T follicular helper cell (primary cell): ENCODE results near the gene SOX12.
"Not testable (repeated sequence)": the region's sequence is repeated elsewhere in the genome, so short reads cannot be mapped to it uniquely, and the experiment has no call there.

ENCODE experiments used
- DNase-seq: peaks from one replicate; pipeline ENCODE4 v3.0.0-alpha.2; 2020; ENCODE audit warnings: low read depth

The SOX12 gene

DNA sequence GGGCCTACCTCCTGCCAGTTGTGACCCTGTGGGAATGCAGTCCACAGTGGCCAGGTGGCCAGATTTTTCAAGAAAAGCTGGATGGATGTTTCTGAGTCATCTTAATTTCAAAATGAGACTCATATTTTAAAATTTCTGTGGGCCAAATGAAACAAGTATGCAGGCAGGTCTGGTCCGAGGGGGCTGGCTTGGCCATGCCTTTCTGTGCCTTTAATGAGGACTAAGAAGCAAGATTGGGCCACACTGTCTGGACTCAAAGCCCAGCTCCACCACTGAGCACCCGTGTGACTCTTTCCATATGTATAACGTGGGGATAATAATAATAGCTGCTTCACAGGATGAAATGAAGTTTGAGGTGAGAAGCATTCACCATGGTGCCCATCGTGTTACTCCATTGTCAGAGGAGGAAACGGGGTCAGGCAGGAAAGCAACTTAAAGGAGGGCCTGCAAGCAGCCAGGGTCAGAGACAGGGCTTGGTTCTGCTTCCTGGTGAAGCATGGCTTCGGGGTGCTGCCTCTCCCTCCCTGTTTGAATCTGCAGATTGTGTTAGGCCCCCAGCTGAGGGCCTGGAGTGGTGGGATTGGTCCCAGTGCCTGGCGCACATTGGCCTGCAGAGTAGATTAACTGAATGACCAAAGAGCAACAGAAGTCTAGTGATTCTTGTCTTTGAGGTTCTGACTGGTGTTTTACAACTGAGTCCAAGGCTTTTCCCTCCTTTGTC lies 3.8 kb downstream of the SOX12 start:
- DNase-seq = no peak

DNA sequence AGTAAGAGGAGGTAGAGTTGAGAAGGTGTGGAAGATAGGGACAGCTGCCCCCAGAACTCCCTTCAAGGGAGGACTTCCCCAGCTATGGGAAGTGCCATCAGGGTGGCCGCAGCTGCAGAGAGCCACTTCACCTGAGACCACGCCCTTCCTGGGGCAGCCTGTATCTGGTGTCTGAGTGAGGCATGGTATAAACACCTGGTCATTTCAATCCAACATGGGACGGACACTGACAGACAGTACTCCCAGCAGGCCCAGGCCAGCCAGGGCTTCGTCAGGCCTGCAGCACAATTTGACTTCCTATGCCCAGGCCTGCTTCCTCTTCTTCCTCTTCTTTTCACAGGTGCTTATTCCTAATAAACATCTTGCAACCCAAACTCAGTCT lies 4.5 kb downstream of the SOX12 start:
- no peak for DNase-seq

DNA sequence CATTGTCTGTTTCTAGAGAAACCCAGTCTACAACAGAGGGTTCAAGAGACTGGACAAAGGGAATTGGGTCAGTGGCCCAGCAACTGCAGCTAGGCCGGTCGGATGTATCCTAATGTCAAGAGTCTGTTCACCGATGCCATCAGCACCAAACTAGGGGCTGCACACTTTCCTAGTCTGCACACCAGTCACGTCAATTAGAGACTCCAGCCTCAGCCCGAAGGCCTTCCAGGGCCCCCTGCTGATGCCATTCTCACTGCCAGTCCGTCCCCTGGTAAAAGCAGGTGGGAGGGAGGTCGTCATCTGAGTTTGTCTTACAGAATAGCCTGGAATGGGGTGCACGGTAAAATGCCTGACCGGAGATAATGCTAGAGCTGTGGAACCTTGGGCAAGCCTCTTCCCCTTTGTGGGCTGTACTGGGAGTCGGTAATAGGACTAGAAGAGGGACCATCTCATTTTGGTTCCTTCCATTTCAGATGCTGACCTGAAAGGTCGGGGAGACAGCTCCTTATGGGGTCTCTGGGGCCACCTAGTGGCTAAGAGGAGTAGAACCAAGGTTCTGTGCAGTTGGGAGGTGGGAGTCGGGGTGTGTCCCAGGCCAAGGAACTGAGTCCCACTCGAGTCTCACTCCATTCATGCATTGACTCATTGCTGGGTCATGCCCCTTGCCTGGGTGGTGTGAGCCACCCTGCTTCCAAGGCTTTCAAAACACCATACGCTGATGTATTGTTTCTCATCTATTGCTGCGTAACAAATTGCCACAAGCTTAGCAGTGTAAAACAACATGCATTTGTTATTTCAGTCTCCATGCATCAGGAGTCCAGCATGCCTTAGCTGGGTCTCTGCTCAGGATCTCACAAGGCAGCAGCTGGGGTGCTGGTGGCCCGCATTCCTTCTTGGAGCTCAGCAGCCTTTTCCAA lies 5.1 kb downstream of the SOX12 start:
- DNase-seq = peak; percentile 41

DNA sequence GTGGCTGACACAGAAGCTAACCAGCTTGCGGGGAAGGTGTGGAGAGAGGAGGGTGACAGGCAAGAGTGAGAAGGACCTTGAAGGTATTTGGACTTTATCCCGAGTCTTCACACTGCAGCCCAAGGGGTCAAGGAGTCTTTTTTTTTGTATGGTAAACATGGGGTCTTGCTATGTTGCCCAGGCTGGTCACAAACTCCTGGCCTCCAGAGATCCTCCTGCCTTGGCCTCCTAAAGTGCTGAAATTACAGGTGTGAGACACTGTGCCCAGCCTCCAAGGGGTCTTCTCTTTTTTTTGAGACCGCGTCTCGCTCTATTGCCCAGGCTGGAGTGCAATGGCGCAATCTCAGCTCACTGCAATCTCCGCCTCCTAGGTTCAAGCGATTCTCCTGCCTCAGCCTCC lies 9.2 kb downstream of the SOX12 start:
- no peak for DNase-seq

DNA sequence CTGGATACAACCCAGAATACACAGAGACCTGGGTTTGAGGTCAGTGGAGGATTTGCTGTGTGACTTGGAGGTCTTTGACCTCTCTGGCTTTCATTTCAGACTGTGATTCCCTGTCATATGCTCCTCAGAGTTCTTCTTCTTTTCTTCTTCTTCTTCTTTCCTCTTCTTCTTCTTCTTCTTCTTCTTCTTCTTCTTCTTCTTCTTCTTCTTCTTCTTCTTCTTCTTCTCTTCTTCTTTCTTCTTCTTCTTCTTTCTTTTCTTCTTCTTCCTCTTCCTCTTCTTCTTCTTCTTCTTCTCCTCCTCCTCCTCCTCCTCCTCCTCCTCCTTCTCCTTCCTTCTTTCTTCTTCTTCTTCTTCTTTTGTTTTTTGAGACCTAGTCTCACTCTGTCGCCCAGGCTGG lies 10.7 kb downstream of the SOX12 start:
- DNase-seq = not testable (repeated sequence)

DNA sequence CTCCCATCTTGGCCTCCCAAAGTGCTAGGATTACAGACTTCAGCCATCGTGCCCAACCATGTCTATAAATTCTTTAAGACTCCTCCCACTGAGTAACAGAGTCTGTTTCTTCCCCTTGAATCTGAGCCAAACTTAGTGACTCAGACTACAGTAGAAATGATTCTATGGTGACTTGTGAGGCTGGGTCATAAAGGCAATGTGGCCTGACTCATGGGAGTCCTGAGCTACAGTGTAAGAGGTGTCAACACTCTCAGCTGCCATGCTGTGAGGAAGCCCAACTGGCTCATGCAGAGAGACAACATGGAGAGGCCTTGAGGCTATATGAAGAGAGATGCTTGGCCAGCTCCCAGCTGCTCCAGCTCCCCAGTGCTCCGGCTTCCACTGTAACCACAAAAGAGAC lies 16.3 kb downstream of the SOX12 start:
- DNase-seq = no peak

DNA sequence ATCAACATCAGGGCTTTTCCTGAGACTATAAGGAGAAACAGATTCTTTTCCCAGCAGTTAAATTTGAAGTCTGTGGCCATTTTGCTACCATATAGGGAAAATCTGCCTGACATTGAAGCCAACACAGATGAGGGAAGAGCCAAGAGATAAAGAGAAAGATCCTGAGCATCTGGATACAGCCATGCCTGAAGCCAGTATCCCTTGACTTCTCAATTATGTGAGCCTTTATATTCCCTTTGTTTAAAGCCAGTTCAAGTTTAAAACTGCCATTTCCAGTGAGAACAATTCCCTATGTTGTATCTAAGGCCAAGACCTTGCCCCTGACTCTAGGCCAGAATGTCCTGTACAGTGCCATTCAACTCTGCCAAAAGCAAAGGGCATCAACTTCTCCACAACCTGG lies 17.8 kb downstream of the SOX12 start:
- no peak for DNase-seq

DNA sequence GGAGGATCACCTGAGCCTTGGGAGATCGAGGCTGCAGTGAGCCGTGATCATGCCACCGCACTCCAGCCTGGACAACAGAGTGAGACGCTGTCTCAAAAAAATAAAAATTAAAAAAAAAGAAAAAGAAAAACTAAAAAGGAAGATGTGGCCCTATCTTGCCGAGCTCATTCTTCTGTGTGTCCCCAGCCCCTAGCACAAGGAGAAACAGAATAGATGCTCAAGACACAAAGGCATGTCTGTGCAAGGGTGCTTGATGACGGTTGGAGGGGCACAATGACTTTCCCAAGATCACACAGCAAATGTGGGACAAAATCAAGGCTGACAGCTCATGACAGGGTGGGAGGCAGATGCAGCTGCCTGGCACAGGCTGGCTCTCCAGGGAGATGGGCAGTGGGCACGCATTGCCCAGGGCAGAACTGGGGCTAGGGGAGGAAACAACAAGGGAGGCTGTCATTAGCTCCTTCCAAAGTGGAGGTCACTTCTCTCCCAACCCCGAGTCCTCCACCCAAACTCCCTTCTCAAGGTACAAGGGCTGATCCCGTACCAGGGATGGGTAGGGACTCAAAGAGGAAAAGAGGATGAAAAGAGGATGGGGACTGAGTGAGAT lies 20.8 kb downstream of the SOX12 start:
- DNase-seq = no peak

DNA sequence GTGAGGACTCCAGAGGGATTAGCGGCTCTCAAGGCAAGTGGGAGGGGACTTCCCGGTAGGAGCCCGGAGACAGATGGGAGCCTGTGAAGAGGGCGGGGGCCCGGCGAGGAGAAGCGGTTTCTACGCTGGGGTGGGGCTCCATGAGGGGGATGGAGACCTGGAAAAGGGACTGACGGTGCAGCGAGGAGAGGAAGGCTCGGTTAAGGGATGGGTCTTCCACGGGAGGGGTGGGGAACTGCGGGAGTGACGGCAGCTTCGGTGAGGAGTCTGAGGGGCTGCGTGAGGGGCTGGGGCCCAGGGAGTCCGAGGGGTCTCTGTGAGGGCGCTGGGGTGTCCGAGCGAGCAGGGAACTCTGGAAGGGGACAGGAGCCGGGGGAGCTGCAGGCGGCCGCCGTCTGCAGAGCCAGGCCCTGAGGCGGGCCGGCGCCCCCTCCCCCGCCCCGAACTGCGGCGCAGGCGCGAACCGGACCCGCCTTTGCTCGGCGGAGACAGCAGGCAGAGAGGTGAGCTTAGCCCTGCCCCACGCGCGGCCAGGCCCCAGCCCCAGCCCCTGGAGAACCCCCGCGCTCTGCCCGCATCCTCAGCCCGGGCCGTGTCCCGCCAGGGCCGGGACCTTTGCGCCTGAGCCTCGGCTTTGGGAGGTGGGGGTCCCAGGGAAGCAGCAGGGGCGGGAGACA lies 21.4 kb downstream of the SOX12 start, which contains the start of gene NRSN2:
Gene NRSN2 (plus strand): TSS at position 472 of the 677 bp plus-strand sequence. CDS start 2,533 bp downstream, outside the sequence.
- no peak for DNase-seq

DNA sequence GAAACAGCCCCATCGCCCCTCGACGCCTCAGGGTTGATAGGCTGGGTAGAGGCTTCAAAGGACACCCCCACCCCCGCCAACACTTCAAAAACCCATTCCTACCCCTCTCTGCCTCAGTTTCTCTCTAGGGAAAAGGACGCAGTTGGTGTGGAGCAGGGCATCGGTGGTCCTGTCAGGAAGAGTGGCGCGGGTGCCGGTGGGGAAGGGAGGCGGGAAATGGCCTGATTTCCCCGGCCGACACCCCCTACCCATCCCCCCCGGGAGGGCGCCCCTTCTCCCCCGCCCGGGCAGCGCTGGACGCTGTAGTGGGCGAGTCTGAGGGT lies 21.9 kb downstream of the SOX12 start:
- no peak for DNase-seq

DNA sequence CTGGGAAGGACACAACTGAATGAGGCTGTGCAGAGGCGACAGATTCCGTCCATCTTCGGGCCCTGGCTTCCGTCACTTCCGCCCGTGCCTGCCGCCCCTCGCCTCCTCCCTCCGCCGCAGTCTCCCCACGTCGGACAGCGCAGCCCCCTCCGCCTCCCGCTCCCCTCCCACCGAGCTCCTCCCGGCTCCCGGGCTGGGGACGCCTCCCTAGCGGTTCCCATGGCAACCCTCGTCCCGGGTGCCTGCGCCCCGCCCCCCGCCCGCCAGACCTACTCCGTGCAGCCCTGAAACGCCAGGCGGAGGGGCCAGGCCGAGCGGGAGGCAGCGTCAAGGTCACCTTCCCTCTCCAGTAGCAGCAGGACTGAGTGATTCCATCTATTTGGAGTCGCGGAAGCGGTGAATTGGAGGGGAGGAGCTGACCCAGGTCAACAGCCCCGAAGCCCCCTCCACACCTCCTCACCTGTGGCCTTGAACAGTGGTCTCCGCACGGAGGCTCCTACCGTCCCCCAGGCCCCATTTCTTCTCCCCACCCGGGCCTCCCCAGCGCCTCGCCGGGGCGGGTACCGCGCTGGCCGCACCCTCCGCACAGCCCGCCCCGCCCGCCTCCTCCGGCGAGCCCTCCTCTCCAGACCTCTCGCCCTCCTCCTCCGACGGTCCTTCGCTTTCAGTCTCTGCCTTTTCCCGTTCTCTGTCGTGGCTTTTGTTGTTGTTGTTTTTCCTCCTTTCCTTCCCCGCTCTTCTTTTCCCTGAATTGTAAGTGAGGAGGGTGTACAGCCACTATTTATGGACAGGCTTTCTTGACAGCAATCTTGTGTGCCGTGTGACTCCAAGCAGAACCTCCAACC lies 22.5 kb downstream of the SOX12 start:
- DNase-seq = peak; percentile 37

DNA sequence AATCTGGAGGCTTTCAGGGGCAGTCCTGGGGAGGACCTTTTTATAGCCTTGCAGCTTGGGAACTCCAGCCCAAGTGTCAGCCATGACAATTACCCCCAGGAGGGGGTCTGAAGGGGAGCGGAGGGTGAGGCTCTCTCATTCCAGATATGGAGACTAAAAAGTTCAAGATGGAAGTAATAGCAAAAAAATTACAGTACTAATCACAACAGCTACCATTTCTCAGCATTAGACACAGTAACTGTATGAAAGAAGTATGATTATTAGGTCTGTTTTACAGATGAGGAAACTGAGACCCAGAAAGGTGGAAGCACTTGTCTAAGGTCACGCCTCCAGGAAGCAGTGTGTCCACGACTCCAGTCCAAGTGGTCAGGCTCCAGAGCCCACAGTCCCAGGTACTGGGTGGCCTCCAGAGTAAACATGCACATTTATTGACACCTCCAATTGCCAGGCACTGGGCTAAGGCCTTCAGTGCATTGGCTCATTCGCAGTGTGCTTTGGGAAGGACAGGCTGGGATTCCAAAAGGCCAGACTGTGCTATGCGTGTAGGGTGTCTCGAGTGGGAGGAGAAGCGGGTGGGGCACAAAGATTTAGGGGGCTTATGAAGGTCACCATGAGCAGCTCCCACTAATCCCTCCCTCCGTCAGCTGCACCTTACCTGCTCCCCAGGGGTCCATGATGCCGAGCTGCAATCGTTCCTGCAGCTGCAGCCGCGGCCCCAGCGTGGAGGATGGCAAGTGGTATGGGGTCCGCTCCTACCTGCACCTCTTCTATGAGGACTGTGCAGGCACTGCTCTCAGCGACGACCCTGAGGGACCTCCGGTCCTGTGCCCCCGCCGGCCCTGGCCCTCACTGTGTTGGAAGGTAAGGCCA lies 23.9 kb downstream of the SOX12 start:
- DNase-seq = no peak

DNA sequence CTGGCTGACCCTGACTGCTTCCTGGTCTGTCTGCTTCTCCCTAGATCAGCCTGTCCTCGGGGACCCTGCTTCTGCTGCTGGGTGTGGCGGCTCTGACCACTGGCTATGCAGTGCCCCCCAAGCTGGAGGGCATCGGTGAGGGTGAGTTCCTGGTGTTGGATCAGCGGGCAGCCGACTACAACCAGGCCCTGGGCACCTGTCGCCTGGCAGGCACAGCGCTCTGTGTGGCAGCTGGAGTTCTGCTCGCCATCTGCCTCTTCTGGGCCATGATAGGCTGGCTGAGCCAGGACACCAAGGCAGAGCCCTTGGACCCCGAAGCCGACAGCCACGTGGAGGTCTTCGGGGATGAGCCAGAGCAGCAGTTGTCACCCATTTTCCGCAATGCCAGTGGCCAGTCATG lies 27.8 kb downstream of the SOX12 start:
- DNase-seq = no peak

DNA sequence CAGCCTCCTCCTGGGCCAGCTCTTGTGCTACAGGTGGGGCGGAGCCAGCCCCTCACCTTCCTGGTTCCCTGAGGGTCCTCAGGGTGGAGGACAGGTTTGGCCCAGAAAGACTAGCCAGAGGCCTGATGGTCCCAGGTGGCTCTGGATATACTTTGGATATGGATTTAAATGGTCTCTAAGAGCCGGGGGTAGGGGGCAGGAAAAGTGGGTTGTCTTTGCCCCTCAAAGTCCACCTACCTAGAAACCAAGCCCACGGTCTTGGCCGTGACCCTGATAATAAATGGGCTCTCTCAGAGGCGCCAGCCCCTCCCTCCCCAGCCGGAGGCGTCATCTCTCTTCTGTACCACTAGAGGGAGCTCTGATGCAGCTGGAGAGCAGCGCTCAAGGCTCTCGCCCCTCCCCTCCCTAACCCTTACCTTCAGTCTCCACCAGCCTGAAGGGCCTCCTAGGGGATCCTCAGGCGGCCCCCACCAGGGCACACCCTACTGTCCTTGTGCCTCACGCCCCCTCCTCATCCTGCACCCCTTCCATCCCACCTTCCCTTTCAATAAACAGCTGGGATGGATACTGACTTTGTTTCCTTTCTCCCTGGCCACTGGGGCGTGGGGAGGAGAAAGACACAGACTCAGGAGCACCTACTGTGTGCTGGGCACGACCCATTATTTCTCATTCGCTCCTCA lies 29.1 kb downstream of the SOX12 start:
- DNase-seq = peak; percentile 67

DNA sequence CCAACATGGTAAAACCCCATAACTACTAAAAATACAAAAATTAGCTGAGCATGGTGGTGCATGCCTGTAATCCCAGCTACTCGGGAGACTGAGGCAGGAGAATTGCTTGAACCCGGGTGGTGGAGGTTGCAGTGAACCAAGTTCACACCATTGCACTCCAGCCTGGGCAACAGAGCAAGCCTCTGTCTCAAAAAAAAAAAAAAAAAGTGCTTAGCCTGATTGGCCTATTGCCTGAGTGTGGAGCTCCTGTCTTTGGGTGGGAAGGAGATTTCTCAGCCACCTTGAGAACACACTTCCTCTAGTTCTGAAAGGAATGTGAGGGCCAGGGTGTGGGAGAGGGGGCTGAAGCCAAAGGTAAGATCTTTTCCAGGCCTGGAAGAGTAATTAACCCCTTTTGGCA lies 30.8 kb downstream of the SOX12 start:
- DNase-seq = not testable (repeated sequence)

DNA sequence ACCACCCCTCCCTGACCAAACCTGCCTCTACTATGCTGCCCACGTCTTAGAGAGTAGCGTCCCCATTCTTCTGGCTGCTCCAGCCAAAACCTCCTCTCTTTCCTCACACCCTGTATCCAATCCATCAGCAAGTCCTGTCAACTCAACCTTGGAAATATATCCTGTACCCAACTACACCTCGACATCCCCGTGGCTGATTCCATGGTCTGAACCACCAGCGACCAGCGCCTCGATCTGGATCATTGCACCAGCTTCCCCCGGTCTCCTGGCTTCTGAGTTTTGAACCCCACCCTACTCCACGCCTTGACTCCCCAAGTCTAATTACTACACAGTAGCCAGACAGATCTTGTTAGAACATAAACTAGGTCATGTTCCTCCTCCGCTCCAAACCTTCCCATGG lies 31.4 kb downstream of the SOX12 start:
- DNase-seq = no peak

DNA sequence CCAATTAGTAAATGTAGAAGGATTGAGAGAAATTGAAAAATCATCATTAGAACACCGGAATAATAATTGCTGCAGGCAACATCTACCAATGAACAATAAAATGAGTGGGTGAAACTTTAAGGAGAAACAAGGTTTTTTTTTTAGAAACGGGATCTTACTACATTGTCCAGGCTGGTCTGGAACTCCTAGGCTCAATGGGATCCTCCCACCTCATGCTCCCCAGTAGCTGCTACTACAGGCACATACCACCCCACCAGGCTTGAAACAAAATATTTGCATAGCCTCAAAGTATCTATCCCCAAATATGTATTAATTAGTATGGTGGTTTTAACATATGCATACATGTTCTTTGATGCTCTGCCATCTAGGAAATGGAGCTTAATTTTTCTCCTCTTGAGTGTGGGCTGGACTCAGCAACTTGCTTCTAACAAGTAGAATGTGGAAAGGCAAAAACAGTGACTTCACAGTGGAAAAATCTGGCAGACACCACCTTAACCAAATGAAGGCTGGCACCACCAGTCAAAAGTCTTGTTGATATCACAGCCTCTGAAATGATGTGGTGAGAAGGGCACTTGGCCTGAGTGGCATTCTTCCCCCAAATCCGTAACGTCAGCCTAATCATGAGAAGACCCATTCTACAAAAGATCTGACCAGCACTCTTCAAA lies 33.7 kb downstream of the SOX12 start:
- no peak for DNase-seq

DNA sequence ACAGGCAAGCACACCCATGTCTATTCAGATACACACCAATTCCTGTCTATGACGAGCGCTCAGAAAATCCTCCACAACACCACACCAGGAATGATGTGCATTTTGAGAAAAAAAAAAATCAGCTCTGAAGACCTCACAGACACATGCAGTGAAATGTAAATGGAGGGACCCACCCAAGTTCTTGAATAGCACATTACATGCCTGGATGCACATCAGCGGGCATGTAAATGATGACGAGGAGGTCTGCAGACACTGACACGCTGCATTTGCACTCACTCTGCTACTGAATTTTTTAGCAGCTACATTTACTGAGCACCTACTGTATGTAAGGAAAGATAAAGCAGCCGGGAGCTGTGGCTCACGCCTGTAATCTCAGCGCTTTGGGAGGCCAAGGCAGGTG lies 36.2 kb downstream of the SOX12 start:
- DNase-seq = no peak
